HG02610 (cell line): ENCODE data around the gene CSNK1A1L.

ENCODE experiments used
- ATAC-seq: cut with Tn5 transposase; IDR thresholded peaks from one replicate; pipeline ENCODE4 v1.9.1; 2021; ENCODE audit warnings: mild to moderate bottlenecking, moderate library complexity; ENCODE audit not compliant: unreplicated experiment

CSNK1A1L gene

GRCh38 chr13:37107456-37107855 is 2.0 kb upstream of the CSNK1A1L start:
- no peak for ATAC-seq

- ATAC-seq: no peak
Measured at GRCh38 chr13:37106642-37107041, 1.2 kb upstream of the CSNK1A1L start.

GRCh38 chr13:37102896-37103295 is 2.6 kb downstream of the CSNK1A1L start:
- ATAC-seq: no peak

- ATAC-seq: no peak
Measured at GRCh38 chr13:37101201-37101600, 4.3 kb downstream of the CSNK1A1L start.

GRCh38 chr13:37100731-37101130 is 4.7 kb downstream of the CSNK1A1L start:
- ATAC-seq: no peak

- ATAC-seq: no peak
Measured at GRCh38 chr13:37097076-37097475, 8.4 kb downstream of the CSNK1A1L start.

- no peak for ATAC-seq
Measured at GRCh38 chr13:37094840-37095239, 10.6 kb downstream of the CSNK1A1L start.

- no peak for ATAC-seq
Measured at GRCh38 chr13:37094099-37094498, 11.4 kb downstream of the CSNK1A1L start.

GRCh38 chr13:37091835-37092234 is 13.6 kb downstream of the CSNK1A1L start:
- no peak for ATAC-seq

GRCh38 chr13:37090912-37091311 is 14.6 kb downstream of the CSNK1A1L start:
- ATAC-seq: no peak

- ATAC-seq: no peak
Measured at GRCh38 chr13:37089495-37089894, 16.0 kb downstream of the CSNK1A1L start.

- no peak for ATAC-seq
Measured at GRCh38 chr13:37087486-37087885, 18.0 kb downstream of the CSNK1A1L start.

- ATAC-seq: no peak
Measured at GRCh38 chr13:37085606-37086005, 19.9 kb downstream of the CSNK1A1L start.

- no peak for ATAC-seq
Measured at GRCh38 chr13:37076818-37077217, 28.6 kb downstream of the CSNK1A1L start.

GRCh38 chr13:37075164-37075563 is 30.3 kb downstream of the CSNK1A1L start:
- no peak for ATAC-seq

- no peak for ATAC-seq
Measured at GRCh38 chr13:37074703-37075102, 30.8 kb downstream of the CSNK1A1L start.

- ATAC-seq: no peak
Measured at GRCh38 chr13:37072024-37072423, 33.4 kb downstream of the CSNK1A1L start.

GRCh38 chr13:37070956-37071355 is 34.5 kb downstream of the CSNK1A1L start:
- ATAC-seq: no peak

- no peak for ATAC-seq
Measured at GRCh38 chr13:37070145-37070695, 35.2 kb downstream of the CSNK1A1L start.

GRCh38 chr13:37069597-37070103 is 35.8 kb downstream of the CSNK1A1L start:
- ATAC-seq: no peak

- ATAC-seq: no peak
Measured at GRCh38 chr13:37068962-37069361, 36.5 kb downstream of the CSNK1A1L start.

GRCh38 chr13:37067874-37068273 is 37.6 kb downstream of the CSNK1A1L start:
- no peak for ATAC-seq

GRCh38 chr13:37065890-37066526 is 39.5 kb downstream of the CSNK1A1L start:
- ATAC-seq: no peak
